IMR-90 (cell line): ENCODE results near the gene CSNK1D. TPM values are rescaled to one million over a fixed set of nuclear protein-coding genes. Genes with fewer than 3 reads are reported as not detected.

Experiments
- ATAC-seq: fragments of 200-7000 bp; cut with Tn5 transposase; 2 replicates; pipeline ENCODE4 v1.9.1; 2020; ENCODE audit warnings: low read depth, mild to moderate bottlenecking, moderate library complexity
- BruUV-seq: library from RNA; stranded (reverse); fragments of 400-500 nt; replicated peaks from 2 replicates; lab custom pipeline; 2021; lab: Mats Ljungman, UMichigan
- CTCF ChIA-PET: fragments of 300-600 bp; formaldehyde crosslinking; extraction: SDS; loops from one replicate; lab custom pipeline; 2021; ENCODE audit warnings: antibody characterized with exemption; lab: Yijun Ruan, JAX
- POLR2A ChIA-PET: fragments of 300-600 bp; sonication (Branson Sonifier 250); formaldehyde crosslinking; loops from one replicate; lab custom pipeline; 2022; ENCODE audit warnings: antibody characterized with exemption; ENCODE audit not compliant: unreplicated experiment; lab: Charles Lee
- DNase-seq: peaks from one replicate; pipeline ENCODE4 v3.0.0; 2013
- H2AFZ ChIP-seq: replicated peaks from 2 replicates; pipeline ENCODE3; 2013; ENCODE audit warnings: low read length, mild to moderate bottlenecking; ENCODE audit not compliant: poor library complexity
- H2AK5ac ChIP-seq: 2 replicates; pipeline ENCODE4 v1.6.1; 2013; ENCODE audit warnings: low read depth, low read length, inconsistent platforms
- H2AK9ac ChIP-seq: replicated peaks from 2 replicates; pipeline ENCODE3; 2013; ENCODE audit warnings: mild to moderate bottlenecking, low read depth, low read length, moderate library complexity; ENCODE audit not compliant: poor library complexity
- H2BK120ac ChIP-seq: 2 replicates; pipeline ENCODE4 v1.6.1; 2013; ENCODE audit warnings: low read depth, low read length, inconsistent platforms
- H2BK15ac ChIP-seq: 3 replicates; pipeline ENCODE4 v1.6.1; 2013; ENCODE audit warnings: low read depth, low read length, inconsistent platforms
- H2BK20ac ChIP-seq: 2 replicates; pipeline ENCODE4 v1.6.1; 2013; ENCODE audit warnings: low read depth, mild to moderate bottlenecking, inconsistent platforms, low read length, moderate library complexity
- H2BK5ac ChIP-seq: 2 replicates; pipeline ENCODE4 v1.6.1; 2013; ENCODE audit warnings: mild to moderate bottlenecking, low read depth, low read length, inconsistent platforms; ENCODE audit not compliant: poor library complexity, severe bottlenecking
- H3K14ac ChIP-seq: replicated peaks from 2 replicates; pipeline ENCODE4 v1.6.1; 2013; ENCODE audit warnings: low read depth, low read length, inconsistent platforms
- H3K18ac ChIP-seq: 2 replicates; pipeline ENCODE4 v1.6.1; 2013; ENCODE audit warnings: low read depth, low read length, control low read depth
- H3K23ac ChIP-seq: 2 replicates; pipeline ENCODE4 v1.6.1; 2013; ENCODE audit warnings: low read depth, low read length, inconsistent platforms
- H3K27ac ChIP-seq: 2 replicates; pipeline ENCODE4 v1.5.1; 2013; ENCODE audit warnings: mild to moderate bottlenecking, control low read depth, low read length; ENCODE audit not compliant: insufficient read depth
- H3K27me3 ChIP-seq: 2 replicates; pipeline ENCODE4 v1.6.1; 2013; ENCODE audit warnings: low read length; ENCODE audit not compliant: control insufficient read depth, insufficient read depth
- H3K36me3 ChIP-seq: 2 replicates; pipeline ENCODE4 v1.6.1; 2013; ENCODE audit warnings: low read length, mixed read lengths; ENCODE audit not compliant: control insufficient read depth, insufficient read depth
- H3K4ac ChIP-seq: 2 replicates; pipeline ENCODE4 v1.6.1; 2013; ENCODE audit warnings: low read depth, low read length, inconsistent platforms
- H3K4me1 ChIP-seq: 2 replicates; pipeline ENCODE4 v1.6.1; 2013; ENCODE audit warnings: low read length, mixed read lengths; ENCODE audit not compliant: control insufficient read depth, insufficient read depth
- H3K4me2 ChIP-seq: 2 replicates; pipeline ENCODE4 v1.6.1; 2013; ENCODE audit warnings: low read depth, mild to moderate bottlenecking, control low read depth, low read length, moderate library complexity
- H3K4me3 ChIP-seq: 2 replicates; pipeline ENCODE4 v1.5.1; 2013; ENCODE audit warnings: low read depth, mild to moderate bottlenecking, control low read depth, low read length, moderate library complexity; ENCODE audit not compliant: insufficient read depth
- H3K56ac ChIP-seq: 2 replicates; pipeline ENCODE4 v1.6.1; 2013; ENCODE audit warnings: low read length, inconsistent platforms; ENCODE audit not compliant: insufficient read depth; ENCODE audit errors: extremely low read depth
- H3K79me1 ChIP-seq, 2 experiments: 2 replicates each; pipeline ENCODE4 v1.6.1; 2013; ENCODE audit warnings: low read length in 2 of 2, inconsistent platforms in 1 of 2, low read depth in 1 of 2
- H3K9ac ChIP-seq: 2 replicates; pipeline ENCODE4 v1.6.1; 2013; ENCODE audit warnings: low read depth, low read length, control low read depth
- H3K9me1 ChIP-seq: 2 replicates; pipeline ENCODE4 v1.6.1; 2013; ENCODE audit warnings: low read length, inconsistent platforms; ENCODE audit not compliant: insufficient read depth
- H3K9me3 ChIP-seq: 2 replicates; pipeline ENCODE4 v1.6.1; 2013; ENCODE audit warnings: low read length; ENCODE audit not compliant: control insufficient read depth, insufficient read depth
- H4K20me1 ChIP-seq: 2 replicates; pipeline ENCODE4 v1.6.1; 2013; ENCODE audit warnings: low read length, inconsistent platforms; ENCODE audit not compliant: insufficient read depth
- H4K5ac ChIP-seq: 2 replicates; pipeline ENCODE4 v1.6.1; 2013; ENCODE audit warnings: mild to moderate bottlenecking, low read depth, low read length, control low read depth
- H4K8ac ChIP-seq, 2 experiments: 2 replicates each; pipeline ENCODE4 v1.6.1; 2013; ENCODE audit warnings: low read depth in 2 of 2, low read length in 2 of 2, control low read depth in 1 of 2, inconsistent platforms in 1 of 2
- H4K91ac ChIP-seq: 2 replicates; pipeline ENCODE4 v1.6.1; 2013; ENCODE audit warnings: low read depth, low read length, inconsistent platforms; ENCODE audit not compliant: insufficient read depth
- MAZ ChIP-seq: IDR thresholded peaks from 2 replicates; pipeline ENCODE4 v1.6.1; 2012; ENCODE audit warnings: low read depth, mild to moderate bottlenecking, low read length, improper control_type of control experiment, moderate library complexity, borderline replicate concordance
- WGBS, 2 experiments: methylation state at CpG; one replicate each; pipeline versions ENCODE4 v1.1.5 to v1.1.7; 2013; ENCODE audit warnings: missing lambda C conversion rate in 2 of 2; ENCODE audit not compliant: insufficient read length in 1 of 2; ENCODE audit errors: extremely low coverage in 2 of 2; 5-methylcytosine and 5-hydroxymethylcytosine counted together
- dilution Hi-C: fragments of 300-500 bp; cut with HindIII; formaldehyde crosslinking; loops from one replicate; pipeline ENCODE4 v1.14.3; 2018; ENCODE audit warnings: low sequenced_read_pairs; ENCODE audit not compliant: unreplicated experiment
- in situ Hi-C: fragments of 300-500 bp; cut with MboI; formaldehyde crosslinking; loops from 3 replicates; pipeline ENCODE4 v1.14.3; 2019; ENCODE audit warnings: low sequenced_read_pairs, inconsistent platforms, mixed read lengths
- intact Hi-C: fragments of 100-400 bp; cut with micrococcal nuclease; formaldehyde crosslinking; loops from 2 replicates; pipeline ENCODE4 v1.10.0; 2022
- polyA plus RNA-seq, 3 experiments: library from polyadenylated mRNA; depleted of rRNA; stranded (reverse); fragments of >200 nt; gene quantifications; 2 replicates each; pipeline ENCODE4 v1.2.3, GENCODE V29; 2012; ENCODE audit warnings: low replicate concordance in 1 of 3
- total RNA-seq: library from RNA; depleted of rRNA; stranded (reverse); fragments of >200 nt; gene quantifications from 2 replicates; pipeline ENCODE4 v1.2.3, GENCODE V29; 2012

Gene CSNK1D
- total and polyA plus RNA-seq, 2 of the 4 experiments (the other 2 are of a cell fraction), result 47.1 to 186 TPM

GRCh38 chr17:82319619-82320062 lies 46.1 kb upstream of the CSNK1D start:
- Histone ChIP-seq H3K56ac (no peak overlapping the region), H2AFZ (no peak overlapping the region), H3K9me1 (peaks cover 7% of the 10 kb centered on the region; the same call in 1 of the 2 replicates), H2BK5ac (no peak overlapping the region), H3K4ac (no peak overlapping the region), H3K9me3 (no peaks in the 10 kb centered on the region), H2BK20ac (no peak overlapping the region), H4K20me1 (no peaks in the 10 kb centered on the region; the same call in 1 of the 2 replicates), H4K91ac (no peak overlapping the region), H2BK120ac (no peak overlapping the region), H3K4me3 (no peak overlapping the region), H3K27me3 (peaks cover 24% of the 10 kb centered on the region), H3K4me1 (no peaks in the 10 kb centered on the region), H3K79me1 (no peaks in the 10 kb centered on the region), H3K14ac (no peak overlapping the region; the same call in 1 of the 2 replicates), H3K4me2 (no peak overlapping the region), H4K8ac (no peak overlapping the region), H3K18ac (no peak overlapping the region), H3K23ac (no peak overlapping the region), H4K5ac (no peak overlapping the region), H2AK9ac (no peak overlapping the region), H2AK5ac (no peak overlapping the region), H3K27ac (no peak overlapping the region), H2BK15ac (no peak overlapping the region), H3K9ac (no peak overlapping the region), H3K36me3 (no peaks in the 10 kb centered on the region)
- no peak for TF ChIP-seq MAZ
- CTCF ChIA-PET, result no interaction called here
- dilution Hi-C loops (no loop called here), in situ Hi-C loops (no loop called here), intact Hi-C loops (loop anchor here (5.0 to 10.0 kb wide), 3 partner anchors 52 to 285 kb away; partner anchors contain the start of genes DCXR and RAC3)
- no peak for ATAC-seq
- POLR2A ChIA-PET, result no interaction called here
- 97% methylated on average over 21 of the region's 35 CpGs; no CpG with 5 or more reads in 1 of the 2 experiments for WGBS, 2 experiments
- no peak for DNase-seq
- BruUV-seq, result no TSS peak
